ENCODE results near the gene L3MBTL4.

L3MBTL4 gene

DNA sequence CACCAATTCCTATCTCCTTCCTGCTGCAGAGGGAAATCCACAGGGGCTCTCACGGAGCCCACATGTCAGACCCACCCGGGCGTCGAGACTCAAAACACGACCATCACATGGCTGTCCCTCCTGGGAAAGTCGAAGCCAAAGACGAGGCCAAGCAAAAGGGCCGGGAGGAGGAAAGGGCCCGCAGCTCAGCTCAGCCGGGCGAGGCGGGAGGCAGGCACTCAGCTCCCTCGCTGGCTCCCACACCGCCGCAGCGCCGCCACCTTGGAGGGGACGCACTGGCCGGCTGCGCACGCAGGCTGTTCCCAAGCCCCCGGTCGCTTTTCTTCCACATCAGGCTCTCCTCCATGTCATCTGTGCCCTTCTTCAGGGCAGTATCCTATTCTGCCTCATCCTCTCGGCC lies 130.4 kb downstream of the L3MBTL4 start:
- no peak overlapping the region for H3K4ac ChIP-seq (ENCODE audit: low read depth in 1 of 2, low read length in 2 of 2)
- no peak overlapping the region for H3K9ac ChIP-seq (ENCODE audit: low read length)
- no peak overlapping the region for H3K14ac ChIP-seq (ENCODE audit: low read length in 2 of 2)
- no peak overlapping the region for H3K4me2 ChIP-seq (ENCODE audit: low read length, poor library complexity, severe bottlenecking)
- H2BK5ac ChIP-seq (ENCODE audit: low read depth, low read length, poor library complexity, severe bottlenecking), result no peak overlapping the region
- no peaks in the 10 kb centered on the region for H3K9me3 ChIP-seq (ENCODE audit: control insufficient read depth, low read length)
- no peak overlapping the region for H3K4me3 ChIP-seq (ENCODE audit: insufficient read depth in 1 of 2, low read depth in 1 of 2, low read length in 2 of 2)
- H2BK12ac ChIP-seq (ENCODE audit: low read length in 2 of 2), result no peak overlapping the region
- H3K27me3 ChIP-seq (ENCODE audit: control insufficient read depth in 1 of 2, insufficient read depth in 1 of 2, low read length in 2 of 2), result no peaks in the 10 kb centered on the region
- no peak overlapping the region for H4K91ac ChIP-seq (ENCODE audit: low read length)
- no peak overlapping the region for H3K23ac ChIP-seq (ENCODE audit: low read length in 2 of 2)
- 94% methylated on average over 23 of the region's 24 CpGs for WGBS
- H3K36me3 ChIP-seq (ENCODE audit: control insufficient read depth in 1 of 2, insufficient read depth in 2 of 2, low read depth in 1 of 2, low read length in 2 of 2), result no peaks in the 10 kb centered on the region
- H3K18ac ChIP-seq (ENCODE audit: low read depth in 1 of 2, low read length in 2 of 2), result no peak overlapping the region
- DNase-seq, result no peak
- no peaks in the 10 kb centered on the region for H3K79me1 ChIP-seq (replicated peaks; ENCODE audit: low read length, poor library complexity, severe bottlenecking)
- no peaks in the 10 kb centered on the region for H3K4me1 ChIP-seq (ENCODE audit: control insufficient read depth, insufficient read depth, low read depth, low read length)
- no peak overlapping the region for H2AFZ ChIP-seq (ENCODE audit: low read depth, low read length)
- no peak overlapping the region for H2BK120ac ChIP-seq (ENCODE audit: low read depth, low read length)
- no peak overlapping the region for H3K27ac ChIP-seq (ENCODE audit: low read length, poor library complexity, severe bottlenecking)
- H2AK5ac ChIP-seq (ENCODE audit: low read length, severe bottlenecking), result no peak overlapping the region
- no peak overlapping the region for H4K8ac ChIP-seq (ENCODE audit: low read length)
- no peak overlapping the region for H2BK15ac ChIP-seq (ENCODE audit: low read depth, poor library complexity, severe bottlenecking)

DNA sequence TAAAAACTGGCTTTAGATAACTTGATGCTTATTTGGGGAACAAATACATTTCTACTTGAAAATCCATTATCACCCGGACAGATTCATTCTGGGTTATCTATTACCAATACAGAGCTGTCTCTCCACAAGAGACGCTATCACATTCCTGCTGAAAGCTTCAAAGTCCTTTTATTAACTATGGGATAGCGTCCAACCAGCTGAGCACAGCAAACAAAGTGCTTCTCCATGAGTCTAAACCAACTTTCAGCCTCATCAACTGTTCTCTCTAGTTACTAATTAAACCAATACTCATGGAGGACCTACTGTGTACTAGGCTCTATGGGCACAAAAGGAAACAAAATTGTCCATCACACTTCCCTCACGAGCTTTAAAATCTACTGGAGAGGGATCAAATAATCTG lies 132.8 kb downstream of the L3MBTL4 start:
- Histone ChIP-seq H3K23ac (ENCODE audit: low read length in 2 of 2) (no peak overlapping the region), H3K36me3 (ENCODE audit: control insufficient read depth in 1 of 2, insufficient read depth in 2 of 2, low read depth in 1 of 2, low read length in 2 of 2) (no peaks in the 10 kb centered on the region), H4K91ac (ENCODE audit: low read length) (no peak overlapping the region), H3K14ac (ENCODE audit: low read length in 2 of 2) (no peak overlapping the region), H3K79me1 (replicated peaks; ENCODE audit: low read length, poor library complexity, severe bottlenecking) (no peaks in the 10 kb centered on the region), H4K8ac (ENCODE audit: low read length) (no peak overlapping the region), H3K18ac (ENCODE audit: low read depth in 1 of 2, low read length in 2 of 2) (no peak overlapping the region), H2BK120ac (ENCODE audit: low read depth, low read length) (no peak overlapping the region), H3K27me3 (ENCODE audit: control insufficient read depth in 1 of 2, insufficient read depth in 1 of 2, low read length in 2 of 2) (no peaks in the 10 kb centered on the region), H2AK5ac (ENCODE audit: low read length, severe bottlenecking) (no peak overlapping the region), H2BK15ac (ENCODE audit: low read depth, poor library complexity, severe bottlenecking) (no peak overlapping the region), H3K4ac (ENCODE audit: low read depth in 1 of 2, low read length in 2 of 2) (no peak overlapping the region), H3K4me3 (ENCODE audit: insufficient read depth in 1 of 2, low read depth in 1 of 2, low read length in 2 of 2) (no peak overlapping the region), H3K4me1 (ENCODE audit: control insufficient read depth, insufficient read depth, low read depth, low read length) (no peaks in the 10 kb centered on the region), H3K9me3 (ENCODE audit: control insufficient read depth, low read length) (no peaks in the 10 kb centered on the region), H2BK12ac (ENCODE audit: low read length in 2 of 2) (no peak overlapping the region), H3K27ac (ENCODE audit: low read length, poor library complexity, severe bottlenecking) (no peak overlapping the region), H2BK5ac (ENCODE audit: low read depth, low read length, poor library complexity, severe bottlenecking) (no peak overlapping the region), H3K4me2 (ENCODE audit: low read length, poor library complexity, severe bottlenecking) (no peak overlapping the region), H2AFZ (ENCODE audit: low read depth, low read length) (no peak overlapping the region), H3K9ac (ENCODE audit: low read length) (no peak overlapping the region)
- DNase-seq, result no peak
- WGBS, result 72% methylated on average over 3 of the region's 4 CpGs

DNA sequence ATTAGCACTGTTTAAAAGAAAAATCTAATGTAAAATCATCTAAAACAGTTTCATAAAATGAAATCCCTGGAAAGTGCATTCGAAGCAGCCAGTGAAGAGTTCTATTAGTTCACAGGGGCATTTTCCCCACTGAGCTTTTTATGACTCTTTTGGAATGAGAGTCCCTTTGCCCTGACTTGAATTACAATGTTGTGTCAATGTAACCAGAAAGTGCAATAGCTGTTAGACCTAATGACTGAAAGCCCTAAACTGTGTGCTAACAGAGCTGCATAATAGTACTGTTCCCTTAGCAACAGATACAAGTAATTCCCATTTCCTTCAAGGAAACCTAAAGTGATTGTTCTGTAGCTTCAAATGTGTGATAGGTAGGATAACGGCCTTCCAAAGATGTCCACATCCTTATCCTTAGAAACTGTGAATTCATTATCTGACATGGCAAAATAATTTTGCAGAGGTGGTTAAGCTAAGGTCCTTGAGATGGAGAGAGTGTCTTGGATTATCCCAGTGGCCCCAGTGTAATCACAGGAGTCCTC lies 134.4 kb downstream of the L3MBTL4 start:
- no peaks in the 10 kb centered on the region for H3K27me3 ChIP-seq (ENCODE audit: control insufficient read depth in 1 of 2, insufficient read depth in 1 of 2, low read length in 2 of 2)
- H3K4ac ChIP-seq (ENCODE audit: low read depth in 1 of 2, low read length in 2 of 2), result no peak overlapping the region
- no peak overlapping the region for H3K9ac ChIP-seq (ENCODE audit: low read length)
- H2AK5ac ChIP-seq (ENCODE audit: low read length, severe bottlenecking), result no peak overlapping the region
- no peak overlapping the region for H3K14ac ChIP-seq (ENCODE audit: low read length in 2 of 2)
- no peak overlapping the region for H4K91ac ChIP-seq (ENCODE audit: low read length)
- no peak overlapping the region for H4K8ac ChIP-seq (ENCODE audit: low read length)
- H2BK120ac ChIP-seq (ENCODE audit: low read depth, low read length), result no peak overlapping the region
- no peaks in the 10 kb centered on the region for H3K9me3 ChIP-seq (ENCODE audit: control insufficient read depth, low read length)
- no peaks in the 10 kb centered on the region for H3K79me1 ChIP-seq (replicated peaks; ENCODE audit: low read length, poor library complexity, severe bottlenecking)
- H2BK12ac ChIP-seq (ENCODE audit: low read length in 2 of 2), result no peak overlapping the region
- DNase-seq, result no peak
- no peak overlapping the region for H3K23ac ChIP-seq (ENCODE audit: low read length in 2 of 2)
- no peak overlapping the region for H2BK5ac ChIP-seq (ENCODE audit: low read depth, low read length, poor library complexity, severe bottlenecking)
- H3K4me3 ChIP-seq (ENCODE audit: insufficient read depth in 1 of 2, low read depth in 1 of 2, low read length in 2 of 2), result no peak overlapping the region
- 20% methylated on average over 1 of the region's 2 CpGs for WGBS
- no peak overlapping the region for H3K27ac ChIP-seq (ENCODE audit: low read length, poor library complexity, severe bottlenecking)
- no peak overlapping the region for H3K4me2 ChIP-seq (ENCODE audit: low read length, poor library complexity, severe bottlenecking)
- H3K4me1 ChIP-seq (ENCODE audit: control insufficient read depth, insufficient read depth, low read depth, low read length), result no peaks in the 10 kb centered on the region
- no peak overlapping the region for H2AFZ ChIP-seq (ENCODE audit: low read depth, low read length)
- no peak overlapping the region for H2BK15ac ChIP-seq (ENCODE audit: low read depth, poor library complexity, severe bottlenecking)
- H3K36me3 ChIP-seq (ENCODE audit: control insufficient read depth in 1 of 2, insufficient read depth in 2 of 2, low read depth in 1 of 2, low read length in 2 of 2), result no peaks in the 10 kb centered on the region
- no peak overlapping the region for H3K18ac ChIP-seq (ENCODE audit: low read depth in 1 of 2, low read length in 2 of 2)

DNA sequence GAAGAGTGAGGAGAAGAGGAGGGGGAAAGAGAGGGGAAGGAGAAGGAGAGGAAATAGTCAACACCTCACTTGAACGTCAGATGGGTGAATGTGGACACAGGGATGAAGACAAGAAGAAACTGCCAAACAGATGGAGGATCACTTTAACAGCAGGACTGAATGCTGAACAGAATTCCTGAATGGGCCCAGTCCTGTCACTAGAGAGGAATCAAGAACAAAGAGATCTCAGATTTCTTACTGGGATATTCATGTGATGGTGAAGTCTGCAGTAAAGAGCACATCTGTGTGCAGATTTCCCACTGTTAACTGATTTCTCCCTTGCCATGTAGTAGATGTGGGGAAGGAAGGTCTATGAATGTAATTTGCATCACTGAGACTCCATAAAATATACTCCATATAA lies 135.4 kb downstream of the L3MBTL4 start:
- H3K9me3 ChIP-seq (ENCODE audit: control insufficient read depth, low read length), result no peaks in the 10 kb centered on the region
- H3K79me1 ChIP-seq (replicated peaks; ENCODE audit: low read length, poor library complexity, severe bottlenecking), result no peaks in the 10 kb centered on the region
- H4K91ac ChIP-seq (ENCODE audit: low read length), result no peak overlapping the region
- no peak overlapping the region for H3K23ac ChIP-seq (ENCODE audit: low read length in 2 of 2)
- WGBS, result 82% methylated on average over 1 of the region's 1 CpG
- no peak for DNase-seq
- H2BK15ac ChIP-seq (ENCODE audit: low read depth, poor library complexity, severe bottlenecking), result no peak overlapping the region
- no peak overlapping the region for H3K4ac ChIP-seq (ENCODE audit: low read depth in 1 of 2, low read length in 2 of 2)
- no peak overlapping the region for H2BK120ac ChIP-seq (ENCODE audit: low read depth, low read length)
- H2BK5ac ChIP-seq (ENCODE audit: low read depth, low read length, poor library complexity, severe bottlenecking), result no peak overlapping the region
- no peak overlapping the region for H3K4me3 ChIP-seq (ENCODE audit: insufficient read depth in 1 of 2, low read depth in 1 of 2, low read length in 2 of 2)
- H2BK12ac ChIP-seq (ENCODE audit: low read length in 2 of 2), result no peak overlapping the region
- no peak overlapping the region for H3K14ac ChIP-seq (ENCODE audit: low read length in 2 of 2)
- H4K8ac ChIP-seq (ENCODE audit: low read length), result no peak overlapping the region
- no peak overlapping the region for H2AFZ ChIP-seq (ENCODE audit: low read depth, low read length)
- no peak overlapping the region for H3K4me2 ChIP-seq (ENCODE audit: low read length, poor library complexity, severe bottlenecking)
- no peak overlapping the region for H3K27ac ChIP-seq (ENCODE audit: low read length, poor library complexity, severe bottlenecking)
- no peak overlapping the region for H3K18ac ChIP-seq (ENCODE audit: low read depth in 1 of 2, low read length in 2 of 2)
- no peak overlapping the region for H3K9ac ChIP-seq (ENCODE audit: low read length)
- H3K27me3 ChIP-seq (ENCODE audit: control insufficient read depth in 1 of 2, insufficient read depth in 1 of 2, low read length in 2 of 2), result no peaks in the 10 kb centered on the region
- no peaks in the 10 kb centered on the region for H3K36me3 ChIP-seq (ENCODE audit: control insufficient read depth in 1 of 2, insufficient read depth in 2 of 2, low read depth in 1 of 2, low read length in 2 of 2)
- no peak overlapping the region for H2AK5ac ChIP-seq (ENCODE audit: low read length, severe bottlenecking)
- H3K4me1 ChIP-seq (ENCODE audit: control insufficient read depth, insufficient read depth, low read depth, low read length), result no peaks in the 10 kb centered on the region
